ENCODE results near the gene MTMR10.

MTMR10 gene

GRCh38 chr15:31013863-31014607, 22.6 kb upstream of the MTMR10 start:
- DNase-seq (ENCODE audit: low spot score) = no peak
- FAIRE-seq = no peak

GRCh38 chr15:31012455-31012854, 21.0 kb upstream of the MTMR10 start:
- DNase-seq (ENCODE audit: low spot score) = no peak
- no peak for FAIRE-seq

- FAIRE-seq (no peak), DNase-seq (ENCODE audit: low spot score) (no peak)
These were observed 18.6 kb upstream of the MTMR10 start for GRCh38 chr15:31010036-31010435.

- FAIRE-seq = no peak
- no peak for DNase-seq (ENCODE audit: low spot score)
These were observed 14.2 kb upstream of the MTMR10 start for GRCh38 chr15:31005660-31006059.

GRCh38 chr15:31004220-31004733, 12.8 kb upstream of the MTMR10 start:
- peak; percentile 68 for FAIRE-seq
- DNase-seq (ENCODE audit: low spot score) = peak; percentile 33

GRCh38 chr15:31001702-31002101, 10.3 kb upstream of the MTMR10 start:
- FAIRE-seq = no peak
- no peak for DNase-seq (ENCODE audit: low spot score)

GRCh38 chr15:30999729-31000128, 8.3 kb upstream of the MTMR10 start:
- DNase-seq (ENCODE audit: low spot score) = no peak
- no peak for FAIRE-seq

GRCh38 chr15:30997270-30997669, 5.8 kb upstream of the MTMR10 start:
- no peak for FAIRE-seq
- DNase-seq (ENCODE audit: low spot score) = no peak

GRCh38 chr15:30992249-30992864, 929 bp upstream of the MTMR10 start:
- DNase-seq (ENCODE audit: low spot score) = no peak
- FAIRE-seq = no peak

GRCh38 chr15:30990446-30991254, 778 bp downstream of the MTMR10 start:
- no peak for DNase-seq (ENCODE audit: low spot score)
- FAIRE-seq = no peak

- FAIRE-seq = no peak
- DNase-seq (ENCODE audit: low spot score) = no peak
These were observed 1.4 kb downstream of the MTMR10 start for GRCh38 chr15:30990036-30990435.

- DNase-seq (ENCODE audit: low spot score) (no peak), FAIRE-seq (no peak)
These were observed 6.3 kb downstream of the MTMR10 start for GRCh38 chr15:30985081-30985531.

- DNase-seq (ENCODE audit: low spot score) (no peak), FAIRE-seq (no peak)
These were observed 6.9 kb downstream of the MTMR10 start for GRCh38 chr15:30984542-30984941.

- FAIRE-seq (no peak), DNase-seq (ENCODE audit: low spot score) (no peak)
These were observed 7.3 kb downstream of the MTMR10 start for GRCh38 chr15:30984118-30984517.

GRCh38 chr15:30979457-30979856, 12.0 kb downstream of the MTMR10 start:
- FAIRE-seq = no peak

GRCh38 chr15:30978328-30978727, 13.1 kb downstream of the MTMR10 start:
- DNase-seq (ENCODE audit: low spot score) = no peak
- FAIRE-seq = no peak

More at GRCh38 chr15:30979457-30979856, 12.0 kb downstream of the MTMR10 start:
- no peak for DNase-seq (ENCODE audit: low spot score)

GRCh38 chr15:30974112-30974511, 17.3 kb downstream of the MTMR10 start:
- FAIRE-seq = no peak
- DNase-seq (ENCODE audit: low spot score) = no peak

GRCh38 chr15:30973379-30973778, 18.0 kb downstream of the MTMR10 start:
- no peak for FAIRE-seq
- no peak for DNase-seq (ENCODE audit: low spot score)

- FAIRE-seq (no peak), DNase-seq (ENCODE audit: low spot score) (no peak)
These were observed 21.7 kb downstream of the MTMR10 start for GRCh38 chr15:30969724-30970123.

- FAIRE-seq (no peak), DNase-seq (ENCODE audit: low spot score) (no peak)
These were observed 27.7 kb downstream of the MTMR10 start for GRCh38 chr15:30963681-30964080.

GRCh38 chr15:30962659-30963058, 28.8 kb downstream of the MTMR10 start:
- DNase-seq (ENCODE audit: low spot score) = no peak
- FAIRE-seq = no peak

- no peak for FAIRE-seq
- no peak for DNase-seq (ENCODE audit: low spot score)
These were observed 29.3 kb downstream of the MTMR10 start for GRCh38 chr15:30962079-30962478.
